GM19324 (cell line): Measurements from ENCODE around the gene ZFAND3.
"Not testable (repeated sequence)": the region's sequence is repeated elsewhere in the genome, so short reads cannot be mapped to it uniquely, and the experiment has no call there.

Source experiments
- ATAC-seq: cut with Tn5 transposase; IDR thresholded peaks from one replicate; pipeline ENCODE4 v1.9.1; 2021; ENCODE audit warnings: mild to moderate bottlenecking, moderate library complexity; ENCODE audit not compliant: unreplicated experiment, low FRiP score

Gene ZFAND3

DNA sequence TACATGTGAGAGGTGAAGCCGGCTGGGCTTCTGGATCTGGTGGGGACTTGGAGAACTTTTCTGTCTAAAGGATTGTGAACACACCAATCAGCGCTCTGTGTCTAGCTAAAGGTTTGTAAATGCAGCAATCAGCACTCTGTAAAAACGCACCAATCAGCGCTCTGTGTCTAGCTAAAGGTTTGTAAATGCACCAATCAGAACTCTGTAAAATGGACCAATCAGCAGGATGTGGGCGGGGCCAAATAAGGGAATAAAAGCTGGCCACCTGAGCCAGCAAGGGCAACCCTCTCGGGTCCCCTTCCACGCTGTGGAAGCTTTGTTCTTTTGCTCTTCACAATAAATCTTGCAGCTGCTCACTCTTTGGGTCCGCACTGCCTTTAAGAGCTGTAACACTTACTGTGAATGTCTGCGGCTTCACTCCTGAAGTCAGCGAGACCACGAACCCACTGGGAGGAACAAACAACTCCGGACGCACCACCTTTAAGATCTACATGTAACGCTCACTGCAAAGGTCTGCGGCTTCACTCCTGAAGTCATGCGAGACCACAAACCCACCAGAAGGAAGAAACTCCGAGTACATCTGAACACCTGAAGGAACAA is 143.1 kb downstream of the ZFAND3 start:
- ATAC-seq = not testable (repeated sequence)

- ATAC-seq = no peak
These were observed 146.6 kb downstream of the ZFAND3 start for GRCh38 chr6:37965964-37966676.

GRCh38 chr6:37966801-37967200 is 147.3 kb downstream of the ZFAND3 start:
- no peak for ATAC-seq

DNA sequence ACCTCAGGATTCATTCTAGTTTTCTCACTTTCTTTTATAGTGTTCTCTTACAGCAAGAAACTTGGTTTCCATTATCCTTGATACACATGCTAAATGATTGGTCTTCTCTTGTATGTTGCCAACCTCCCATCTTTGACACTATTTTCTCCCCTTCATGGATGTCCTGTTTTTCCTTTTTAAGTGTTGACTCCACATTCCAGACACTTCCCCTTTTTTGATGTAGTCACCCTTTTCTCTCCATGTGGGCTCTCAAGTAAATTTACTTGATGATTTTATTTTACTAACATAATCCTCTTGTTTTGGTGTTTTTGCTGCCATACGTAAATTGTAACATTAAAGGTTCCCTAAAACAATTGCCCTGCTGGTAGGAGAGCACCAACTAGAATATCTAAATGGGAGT is 148.1 kb downstream of the ZFAND3 start:
- ATAC-seq = no peak

DNA sequence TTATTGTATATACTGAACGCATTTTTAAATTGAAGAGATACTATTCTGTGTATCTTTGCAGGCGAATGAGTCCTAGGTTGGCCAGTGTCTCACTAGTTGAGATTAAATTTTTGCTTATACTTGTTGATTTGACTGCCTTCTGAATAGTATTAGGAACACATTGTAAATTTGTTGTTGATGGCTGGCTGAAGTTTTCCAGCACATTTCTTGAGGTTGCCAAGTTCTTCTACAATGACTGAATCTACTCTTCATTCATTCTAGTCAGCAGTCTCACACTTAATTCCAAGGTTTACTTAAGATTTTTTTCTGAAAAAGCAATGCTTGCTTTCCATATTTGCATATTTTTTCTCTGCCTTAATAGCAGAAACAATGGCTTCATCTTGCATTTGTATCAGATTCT is 151.7 kb downstream of the ZFAND3 start:
- no peak for ATAC-seq

GRCh38 chr6:37971711-37972390 is 152.3 kb downstream of the ZFAND3 start:
- ATAC-seq = no peak

DNA sequence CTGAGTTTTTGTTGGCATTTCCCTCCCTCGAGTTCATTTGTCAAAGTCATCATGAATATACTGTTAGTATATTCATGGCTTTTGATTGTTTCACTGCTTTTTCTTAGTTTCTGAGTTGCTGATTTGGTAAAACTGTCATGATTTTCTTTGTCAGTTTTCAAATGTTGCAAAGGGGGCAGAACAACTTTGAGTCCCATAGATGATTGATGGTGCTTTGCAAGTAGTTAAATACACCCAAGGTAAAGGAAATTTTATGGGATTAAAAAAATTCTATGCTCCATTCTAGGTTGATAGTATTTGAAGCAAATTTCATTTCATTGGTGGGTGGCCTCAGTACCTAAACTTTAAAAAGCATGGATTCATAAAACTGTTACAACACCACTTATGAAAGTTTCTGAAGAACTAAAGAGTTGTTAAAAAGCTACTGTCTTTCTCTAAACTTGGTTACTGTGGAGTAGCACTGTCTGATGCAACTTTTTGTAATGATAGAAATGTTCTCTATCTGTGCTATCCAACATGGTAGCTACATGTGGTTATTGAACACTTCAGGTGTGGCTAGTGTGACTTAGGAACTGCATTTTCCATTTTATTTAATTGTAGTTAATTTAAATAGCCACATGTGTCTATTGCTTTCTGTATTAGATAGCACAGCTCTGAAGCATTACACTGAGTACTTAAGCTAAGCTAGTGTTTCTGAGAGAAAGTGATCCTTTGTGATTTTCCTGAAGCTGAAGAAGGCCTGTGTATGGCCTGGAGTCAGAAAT is 153.6 kb downstream of the ZFAND3 start:
- no peak for ATAC-seq

DNA sequence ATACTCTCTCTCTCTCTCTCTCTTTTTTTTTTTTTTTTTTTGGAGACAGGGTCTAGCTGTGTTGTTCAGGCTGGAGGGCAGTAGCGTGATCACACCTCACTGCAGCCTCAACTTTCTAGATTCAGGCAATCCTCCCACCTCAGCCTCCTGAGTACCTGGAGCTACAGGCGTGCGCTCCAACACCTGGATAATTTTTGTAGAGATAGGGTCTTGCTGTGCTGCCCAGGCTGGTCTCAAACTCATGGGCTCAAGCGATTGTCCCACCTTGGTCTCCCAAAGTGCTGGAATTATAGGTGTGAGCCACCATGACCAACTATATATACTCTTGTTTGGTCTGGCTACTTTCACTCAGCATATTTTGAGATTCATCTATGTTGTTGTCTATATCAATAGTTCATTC is 154.9 kb downstream of the ZFAND3 start:
- ATAC-seq = no peak

DNA sequence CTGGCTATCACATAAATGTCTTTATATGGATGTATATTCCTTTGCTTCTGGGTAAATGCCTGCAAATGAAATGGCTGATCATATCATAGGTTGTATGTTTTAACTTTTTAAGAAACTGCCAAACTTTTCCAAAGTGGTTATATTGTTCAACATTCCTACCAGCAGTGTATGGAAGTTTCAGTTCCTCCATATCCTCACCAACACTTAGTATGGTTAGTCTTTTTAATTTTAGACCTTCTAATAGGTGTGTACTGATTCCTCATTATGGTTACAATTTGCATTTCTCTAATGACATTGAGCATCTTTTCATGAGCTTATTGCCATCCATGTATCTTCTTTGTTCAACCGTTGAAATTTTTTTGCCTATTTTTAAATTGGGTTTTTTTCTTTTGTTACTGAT is 155.4 kb downstream of the ZFAND3 start:
- no peak for ATAC-seq

DNA sequence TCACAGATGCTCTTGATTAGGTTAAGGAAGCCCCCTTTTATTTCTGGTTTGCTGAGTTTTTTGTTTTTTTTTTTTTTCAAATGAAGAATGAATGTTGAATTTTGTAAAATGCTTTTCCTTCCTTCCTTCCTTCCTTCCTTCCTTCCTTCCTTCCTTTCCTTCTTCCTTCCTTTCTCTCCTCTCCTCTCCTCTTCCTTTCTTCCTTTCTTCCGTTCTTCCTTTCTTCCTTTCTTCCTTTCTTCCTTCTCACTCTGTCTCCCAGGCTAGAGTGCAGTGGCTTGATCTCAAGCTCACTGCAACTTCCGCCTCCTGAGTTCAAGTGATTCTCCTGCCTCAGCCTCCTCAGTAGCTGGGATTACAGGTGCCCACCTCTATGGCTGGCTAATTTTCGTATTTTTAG is 158.2 kb downstream of the ZFAND3 start:
- ATAC-seq = no peak

DNA sequence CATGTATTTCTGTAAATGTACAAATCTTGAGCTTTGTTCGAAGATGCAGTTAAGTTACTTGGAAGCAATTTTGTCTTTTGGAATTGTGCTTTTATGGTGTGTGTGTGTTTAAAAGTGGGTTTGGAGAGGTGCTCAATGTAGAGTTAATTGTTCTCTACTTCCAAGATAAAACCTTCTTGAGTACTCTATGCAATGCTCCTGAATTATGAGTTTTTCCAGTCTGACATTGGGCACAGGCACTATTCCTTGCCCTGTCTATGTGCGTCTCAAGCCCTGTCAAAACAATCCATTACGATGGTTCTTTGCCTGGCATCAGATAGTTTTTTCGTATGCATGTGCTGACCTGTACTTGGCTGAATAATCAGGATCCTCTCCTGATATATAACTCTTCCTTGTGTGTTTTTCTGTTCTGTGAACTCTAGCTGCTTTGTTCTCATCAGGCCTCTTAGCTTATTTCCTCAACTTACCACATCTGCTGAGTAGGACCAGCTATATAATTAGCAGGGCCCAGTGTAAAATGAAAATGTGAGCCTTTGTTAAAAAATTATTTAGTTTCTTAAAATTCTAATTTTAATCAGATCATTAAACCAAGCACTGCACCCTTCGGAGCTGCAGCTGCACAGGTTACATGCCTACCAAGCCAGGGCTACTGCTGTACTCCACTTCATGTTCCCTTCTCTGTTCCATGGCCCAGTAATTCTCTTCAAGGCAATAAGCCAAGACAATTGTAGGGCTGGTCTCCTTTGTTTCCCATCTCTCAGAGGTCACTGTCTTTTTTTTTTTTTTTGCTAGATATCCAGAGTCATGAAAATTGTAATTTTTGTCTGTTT is 160.1 kb downstream of the ZFAND3 start:
- ATAC-seq = no peak

DNA sequence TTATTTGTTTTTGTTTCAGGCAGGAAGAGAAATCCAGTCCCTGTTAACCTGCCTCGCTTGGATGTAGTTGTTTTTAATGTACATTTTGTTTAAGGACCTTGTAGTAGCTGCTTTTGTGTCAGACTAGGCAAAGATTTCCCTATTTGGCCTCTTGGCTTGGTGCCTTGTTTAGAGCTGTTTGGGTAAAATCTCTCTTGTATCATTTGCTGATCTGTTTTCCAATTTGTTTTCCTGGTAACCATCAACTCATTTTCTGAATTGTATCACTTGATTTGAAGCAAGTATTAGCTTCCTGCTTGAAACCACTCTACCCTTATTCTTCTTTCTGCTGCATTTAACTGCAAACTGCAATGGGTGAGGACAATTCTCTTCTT is 160.7 kb downstream of the ZFAND3 start:
- no peak for ATAC-seq

DNA sequence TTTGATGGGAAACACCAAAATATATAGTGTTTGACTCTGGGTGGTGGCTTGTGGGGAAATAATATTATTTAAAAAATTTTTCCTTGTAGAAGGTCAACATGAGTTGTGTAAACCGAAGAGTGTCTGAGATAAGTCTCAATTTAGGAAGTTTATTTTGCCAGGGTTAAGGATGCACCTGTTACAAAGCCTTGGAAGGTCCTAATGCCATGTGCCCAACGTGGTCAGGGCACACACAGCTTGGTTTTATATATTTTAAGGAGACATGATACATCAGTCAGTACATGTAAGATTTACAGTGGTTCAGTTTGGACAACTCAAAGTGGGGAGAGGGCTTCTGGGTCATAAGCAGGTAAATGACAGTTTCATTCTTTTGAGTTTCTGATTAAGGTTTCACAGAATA is 162.1 kb downstream of the ZFAND3 start:
- no peak for ATAC-seq

DNA sequence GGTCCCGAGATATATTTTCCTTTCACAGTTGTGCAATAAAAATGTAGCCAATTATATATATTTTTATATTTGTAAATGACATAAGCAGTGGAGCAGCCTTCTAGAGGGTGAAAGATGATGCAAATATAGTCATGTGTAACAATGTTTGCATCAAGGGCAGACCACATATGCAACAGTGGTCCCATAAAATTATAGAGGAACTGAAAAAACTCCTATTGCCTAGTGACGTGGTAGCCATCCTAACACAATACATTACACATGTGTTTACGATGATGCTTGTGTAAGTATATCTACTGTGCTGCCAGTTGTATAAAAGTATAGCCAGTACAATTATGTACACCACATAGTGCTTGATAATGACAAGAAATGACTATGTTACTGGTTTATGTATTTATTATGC is 162.8 kb downstream of the ZFAND3 start:
- ATAC-seq = no peak

GRCh38 chr6:37983720-37984501 is 164.4 kb downstream of the ZFAND3 start:
- no peak for ATAC-seq

DNA sequence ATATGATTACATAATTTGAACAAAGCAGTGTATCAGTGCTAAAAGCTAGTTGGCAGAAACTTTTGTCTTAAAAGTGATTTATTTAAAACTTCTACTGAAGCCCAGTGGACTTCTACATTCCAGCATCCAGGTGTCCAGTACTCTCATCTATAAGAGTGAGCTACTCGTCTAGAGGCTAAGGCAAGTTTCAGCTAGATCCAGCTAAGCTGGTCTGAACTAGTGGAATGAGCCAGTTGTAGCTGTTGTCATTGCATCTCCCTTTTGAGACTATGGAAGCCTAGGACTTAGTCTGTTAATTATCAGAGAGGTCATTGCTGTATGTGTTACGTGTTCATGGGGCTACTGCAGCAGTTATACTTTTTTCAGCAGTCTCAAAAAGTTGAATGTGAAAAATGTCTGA is 165.1 kb downstream of the ZFAND3 start:
- ATAC-seq = no peak

DNA sequence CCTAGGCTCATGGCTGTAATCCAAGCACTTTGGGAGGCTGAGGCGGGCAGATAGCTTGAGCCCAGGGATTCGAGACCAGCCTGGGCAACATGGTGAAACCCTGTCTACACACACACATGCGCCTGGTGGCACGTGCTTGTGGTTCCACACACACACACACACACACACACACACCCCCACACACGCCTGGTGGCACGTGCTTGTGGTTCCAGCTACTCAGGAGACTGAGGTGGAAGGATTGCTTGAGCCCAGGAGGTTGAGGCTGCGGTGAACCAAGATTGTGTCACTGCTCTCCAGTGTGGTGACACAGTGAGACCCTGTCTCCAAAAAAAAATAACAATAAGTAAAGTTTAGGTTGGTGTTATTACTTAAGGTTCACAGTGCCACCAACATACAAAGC is 165.8 kb downstream of the ZFAND3 start:
- ATAC-seq = no peak

DNA sequence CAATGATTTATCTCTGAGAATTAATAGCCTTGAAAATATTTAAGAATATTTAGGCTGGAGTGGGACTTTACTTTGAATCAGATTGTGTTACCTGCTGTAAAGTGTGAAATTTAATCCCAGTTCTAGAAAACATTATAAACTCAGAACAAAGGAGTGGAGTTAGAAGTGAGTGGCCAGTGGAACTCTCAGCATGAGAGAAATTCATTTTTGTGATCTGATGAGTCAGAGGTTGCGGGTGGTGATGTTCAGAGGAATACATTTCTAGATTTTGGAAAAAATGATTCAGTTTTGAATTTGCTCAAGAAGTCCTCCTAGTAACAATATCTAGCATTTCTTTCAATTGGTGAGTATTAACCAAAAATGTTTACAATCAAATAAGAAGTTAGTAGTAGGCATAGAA is 167.5 kb downstream of the ZFAND3 start:
- ATAC-seq = no peak

- no peak for ATAC-seq
These were observed 168.0 kb downstream of the ZFAND3 start for GRCh38 chr6:37987559-37987958.

- no peak for ATAC-seq
These were observed 168.6 kb downstream of the ZFAND3 start for GRCh38 chr6:37988127-37988526.
